Liver (tissue), 3 donors: ENCODE results near the gene UMODL1.

Source experiments
- ATF3 ChIP-seq: IDR thresholded peaks from 2 replicates; pipeline ENCODE4 v1.6.1; 2016; ENCODE audit warnings: antibody characterized with exemption
- CTCF ChIP-seq: fragments of 150-350 bp; IDR thresholded peaks from 2 replicates; pipeline ENCODE4 v1.5.1; 2017; ENCODE audit warnings: improper control_type of control experiment, low read depth, low read length; ENCODE audit not compliant: missing input control
- EGR1 ChIP-seq, 2 donors: IDR thresholded peaks; 2 replicates each; pipeline ENCODE4 v1.6.1; 2016 to 2018; ENCODE audit warnings: antibody characterized with exemption in 2 of 2, low read depth in 2 of 2
- GABPA ChIP-seq, 2 donors: IDR thresholded peaks in 1 of 2; conservative IDR thresholded peaks in 1 of 2; 2 replicates each; pipeline ENCODE4 v1.6.1; 2016; ENCODE audit warnings: antibody characterized with exemption in 2 of 2, mild to moderate bottlenecking in 1 of 2, moderate library complexity in 1 of 2
- HNF4A ChIP-seq, 2 donors: conservative IDR thresholded peaks; 2 replicates each; pipeline ENCODE4 v1.6.1; 2016; ENCODE audit warnings: antibody characterized with exemption in 2 of 2, mild to moderate bottlenecking in 2 of 2
- MAX ChIP-seq: IDR thresholded peaks from 2 replicates; pipeline ENCODE4 v1.6.1; 2016; ENCODE audit warnings: antibody characterized with exemption
- RAD21 ChIP-seq, 2 donors: IDR thresholded peaks; 2 replicates each; pipeline ENCODE4 v1.6.1; 2016; ENCODE audit warnings: antibody characterized with exemption in 2 of 2, mild to moderate bottlenecking in 2 of 2
- REST ChIP-seq: IDR thresholded peaks from 2 replicates; pipeline ENCODE4 v1.6.1; 2016; ENCODE audit warnings: antibody characterized with exemption, mild to moderate bottlenecking
- RXRA ChIP-seq, 2 donors: IDR thresholded peaks; 2 replicates each; pipeline ENCODE4 v1.6.1; 2017 to 2018; ENCODE audit warnings: antibody characterized with exemption in 2 of 2, mild to moderate bottlenecking in 1 of 2
- TAF1 ChIP-seq: conservative IDR thresholded peaks from 2 replicates; pipeline ENCODE4 v1.6.1; 2016; ENCODE audit warnings: antibody characterized with exemption, mild to moderate bottlenecking
- YY1 ChIP-seq: IDR thresholded peaks from 2 replicates; pipeline ENCODE4 v1.6.1; 2016; ENCODE audit warnings: antibody characterized with exemption, mild to moderate bottlenecking
- ZBTB33 ChIP-seq: IDR thresholded peaks from 2 replicates; pipeline ENCODE4 v1.6.1; 2016; ENCODE audit warnings: antibody characterized with exemption
- donor health status: healthy.
- donor health status: healthy.

- TF ChIP-seq CTCF = no peak
- no peak for TF ChIP-seq HNF4A (conservative IDR thresholded peaks at IDR 0.05)
- no peak for TF ChIP-seq EGR1 (IDR thresholded peaks at IDR 0.05; ENCODE audit: low read depth in 2 of 2)
- TF ChIP-seq TAF1 = no peak
- no peak for TF ChIP-seq REST
- TF ChIP-seq ATF3 = no peak
- no peak for TF ChIP-seq MAX
- no peak for TF ChIP-seq ZBTB33
- no peak for TF ChIP-seq RAD21 (IDR thresholded peaks at IDR 0.05)
- TF ChIP-seq YY1 = no peak
- TF ChIP-seq GABPA (IDR thresholded peaks at IDR 0.05 in 1 of 2, conservative IDR thresholded peaks at IDR 0.05 in 1 of 2) = no peak
- TF ChIP-seq RXRA (IDR thresholded peaks at IDR 0.05) = no peak
These were observed 26.2 kb downstream of the UMODL1 start for GRCh38 chr21:42097274-42097673.
